Uterus (tissue), 4 donors: Measurements from ENCODE around the gene HIPK2. TPM values are rescaled to one million over a fixed set of nuclear protein-coding genes. Genes with fewer than 3 reads are reported as not detected.

Source experiments
- DNase-seq, 2 donors: peaks; one replicate each; pipeline ENCODE4 v3.0.0-alpha.2; 2019 to 2020
- H3K27ac ChIP-seq, 2 donors: fragments of 200-600 bp; sonication (generic); 1 replicate in 1 of 2; 2 replicates in 1 of 2; pipeline ENCODE4 v1.5.1; 2016 to 2018
- H3K27me3 ChIP-seq, 2 donors: fragments of 200-600 bp; sonication (generic); one replicate each; pipeline ENCODE4 v1.5.1; 2018 to 2019; ENCODE audit warnings: control low read depth in 1 of 2
- H3K36me3 ChIP-seq, 2 donors: fragments of 200-600 bp; sonication (generic); one replicate each; pipeline ENCODE4 v1.5.1; 2019; ENCODE audit warnings: control low read depth in 1 of 2
- H3K4me1 ChIP-seq, 2 donors: fragments of 200-600 bp; sonication (generic); one replicate each; pipeline ENCODE4 v1.5.1; 2018 to 2019; ENCODE audit warnings: control low read depth in 1 of 2
- H3K4me3 ChIP-seq, 2 donors: fragments of 200-600 bp; sonication (generic); 1 replicate in 1 of 2; 2 replicates in 1 of 2; pipeline ENCODE4 v1.5.1; 2018 to 2019; ENCODE audit warnings: mild to moderate bottlenecking in 1 of 2
- H3K9me3 ChIP-seq, 2 donors: fragments of 200-600 bp; sonication (generic); one replicate each; pipeline ENCODE4 v1.5.1; 2019; ENCODE audit warnings: control low read depth in 1 of 2
- CTCF ChIP-seq, 4 experiments: fragments of 200-600 bp in 2 of 4; fragments of 450-650 bp in 2 of 4; sonication (generic) in 2 of 4; IDR thresholded peaks; one replicate each; pipeline ENCODE4 v1.5.1; 2016 to 2019; ENCODE audit warnings: antibody characterized with exemption in 4 of 4, mild to moderate bottlenecking in 2 of 4, moderate library complexity in 1 of 4
- POLR2A ChIP-seq, 2 donors: fragments of 450-650 bp; IDR thresholded peaks; one replicate each; pipeline ENCODE4 v1.6.1; 2016; ENCODE audit warnings: antibody characterized with exemption in 2 of 2, mild to moderate bottlenecking in 1 of 2, moderate library complexity in 1 of 2
- intact Hi-C: fragments of 100-400 bp; cut with DNase I; formaldehyde crosslinking; loops from one replicate; pipeline ENCODE4 v1.15.1; 2023; ENCODE audit warnings: low total_unique reads
- total RNA-seq, 4 donors: library from RNA; depleted of rRNA in 3 of 4; stranded (reverse); fragments of >200 nt in 3 of 4; gene quantifications; one replicate each; pipeline versions ENCODE4 v1.1.0 to v1.2.4, GENCODE V29; 2014 to 2023
- donor health status: DM: yes; HTN: yes; CAD: no.

HIPK2 gene
- total RNA-seq, 4 donors from 2014 or later = 9.4 to 65.8 (median 19.2) TPM

DNA sequence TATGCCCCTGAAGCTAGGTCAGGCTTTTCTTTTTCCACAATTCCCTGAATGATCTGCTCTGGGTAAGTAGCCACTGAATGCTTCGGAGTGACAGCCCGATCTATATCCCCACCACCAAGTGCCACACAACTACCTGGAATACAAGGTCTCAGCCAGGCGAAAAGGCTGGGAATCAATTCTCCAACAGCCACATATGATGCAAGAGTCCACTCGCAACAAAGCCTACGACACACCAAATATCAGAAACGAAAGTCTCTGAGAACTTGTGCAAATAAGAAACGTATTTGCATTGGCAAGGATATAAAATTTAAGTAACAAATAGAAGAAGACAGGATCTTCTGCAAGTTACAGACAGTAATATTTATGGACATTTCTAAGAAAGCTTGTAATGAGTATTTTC lies 5.7 kb downstream of the HIPK2 start:
- intact Hi-C loops = loop anchor here (10.0 kb wide), 1 partner anchor 117 kb away; no protein-coding TSS in a partner anchor
- Histone ChIP-seq H3K27me3 (no peaks in the 10 kb centered on the region), H3K4me1 (no peaks in the 10 kb centered on the region), H3K27ac (no peak overlapping the region), H3K9me3 (no peaks in the 10 kb centered on the region), H3K4me3 (no peak overlapping the region), H3K36me3 (no peaks in the 10 kb centered on the region)
- no peak for DNase-seq
- TF ChIP-seq POLR2A (IDR thresholded peaks at IDR 0.05) (no peak), CTCF (IDR thresholded peaks at IDR 0.05) (no peak)

DNA sequence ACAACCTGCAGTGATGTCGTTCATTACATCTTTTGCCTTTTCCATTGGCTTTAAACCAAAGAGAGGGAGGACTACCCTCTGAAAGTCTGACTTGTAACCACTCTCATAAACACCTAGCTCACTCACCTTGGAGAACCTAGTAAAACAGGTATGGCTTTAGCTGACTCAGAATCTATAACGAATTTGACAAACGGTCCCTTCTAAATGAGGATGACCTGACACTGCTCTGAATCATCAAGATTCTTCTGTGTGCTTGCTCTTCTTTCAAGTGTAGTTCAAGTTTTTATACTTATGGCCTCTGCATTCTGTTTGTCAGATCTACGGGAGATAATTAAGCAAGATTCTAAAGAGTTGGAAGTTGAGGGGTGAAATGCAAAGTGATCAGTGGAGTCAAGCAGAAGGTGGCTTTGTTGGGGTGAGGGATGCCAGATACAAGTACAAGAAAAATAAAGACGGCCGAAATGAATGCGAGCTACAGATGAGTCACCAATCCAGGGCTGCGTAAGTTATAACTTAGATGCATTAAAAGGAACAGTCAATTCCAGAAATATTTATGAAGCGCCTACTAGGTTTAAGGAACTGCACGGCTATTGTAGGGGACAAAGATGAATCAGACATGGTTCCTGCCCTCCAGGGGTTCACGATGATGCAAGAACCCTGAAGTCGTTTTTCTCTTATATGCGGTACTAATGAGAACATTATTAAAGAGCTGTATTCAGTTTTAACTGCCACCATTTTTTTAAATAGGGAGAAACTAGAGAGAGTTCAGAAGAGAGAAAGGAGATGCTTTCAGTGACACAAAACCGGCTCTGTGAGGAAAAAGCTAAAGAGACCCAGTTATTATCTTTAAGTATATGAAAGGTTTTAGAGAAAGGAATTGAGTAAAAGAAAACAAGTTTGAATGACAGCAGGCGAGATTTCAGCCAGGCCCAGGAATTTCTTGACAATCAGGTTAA lies 6.5 kb downstream of the HIPK2 start:
- no peaks in the 10 kb centered on the region for H3K27me3 ChIP-seq
- H3K36me3 ChIP-seq = no peaks in the 10 kb centered on the region
- H3K9me3 ChIP-seq = no peaks in the 10 kb centered on the region
- TF ChIP-seq CTCF (IDR thresholded peaks at IDR 0.05) (no peak), POLR2A (IDR thresholded peaks at IDR 0.05) (no peak)
- H3K4me1 ChIP-seq = no peaks in the 10 kb centered on the region
- H3K27ac ChIP-seq = no peak overlapping the region
- no peak overlapping the region for H3K4me3 ChIP-seq
- intact Hi-C loops = loop anchor here (10.0 kb wide), 1 partner anchor 116 kb away; no protein-coding TSS in a partner anchor
- no peak for DNase-seq

- TF ChIP-seq CTCF (IDR thresholded peaks at IDR 0.05) (no peak), POLR2A (IDR thresholded peaks at IDR 0.05) (no peak)
- no peak for DNase-seq
- intact Hi-C loops = loop anchor here (10.0 kb wide), 1 partner anchor 115 kb away; no protein-coding TSS in a partner anchor
- Histone ChIP-seq H3K9me3 (no peaks in the 10 kb centered on the region), H3K4me3 (no peak overlapping the region), H3K36me3 (no peaks in the 10 kb centered on the region), H3K4me1 (no peaks in the 10 kb centered on the region), H3K27me3 (no peaks in the 10 kb centered on the region), H3K27ac (no peak overlapping the region)
Observed at GRCh38 chr7:139769761-139770160, 8.0 kb downstream of the HIPK2 start.

- Histone ChIP-seq H3K4me1 (no peaks in the 10 kb centered on the region), H3K9me3 (no peaks in the 10 kb centered on the region), H3K27ac (no peak overlapping the region), H3K4me3 (no peak overlapping the region), H3K27me3 (no peaks in the 10 kb centered on the region), H3K36me3 (no peaks in the 10 kb centered on the region)
- DNase-seq = no peak
- TF ChIP-seq POLR2A (IDR thresholded peaks at IDR 0.05) = no peak
- no peak for TF ChIP-seq CTCF (IDR thresholded peaks at IDR 0.05)
- intact Hi-C loops = no loop called here
Observed at GRCh38 chr7:139769066-139769465, 8.7 kb downstream of the HIPK2 start.

GRCh38 chr7:139768249-139768824 lies 9.5 kb downstream of the HIPK2 start:
- TF ChIP-seq POLR2A (IDR thresholded peaks at IDR 0.05) (no peak), CTCF (IDR thresholded peaks at IDR 0.05) (no peak)
- Histone ChIP-seq H3K4me1 (no peaks in the 10 kb centered on the region), H3K9me3 (no peaks in the 10 kb centered on the region), H3K27ac (no peak overlapping the region), H3K36me3 (no peaks in the 10 kb centered on the region), H3K4me3 (no peak overlapping the region), H3K27me3 (no peaks in the 10 kb centered on the region)
- intact Hi-C loops = no loop called here
- no peak for DNase-seq
